ENCODE measurements around the gene CFAP61.

Gene CFAP61

GRCh38 chr20:20225325-20226043 is 173.2 kb downstream of the CFAP61 start:
- Histone ChIP-seq H3K4me3 (ENCODE audit: insufficient read depth in 1 of 2, low read depth in 1 of 2, low read length in 2 of 2) (no peak overlapping the region), H3K14ac (ENCODE audit: low read length in 2 of 2) (no peak overlapping the region), H2BK120ac (ENCODE audit: low read depth, low read length) (no peak overlapping the region), H4K8ac (ENCODE audit: low read length) (no peak overlapping the region), H3K9me3 (ENCODE audit: control insufficient read depth, low read length) (peaks cover 26% of the 10 kb centered on the region), H3K9ac (ENCODE audit: low read length) (no peak overlapping the region), H2BK12ac (ENCODE audit: low read length in 2 of 2) (no peak overlapping the region), H3K4ac (ENCODE audit: low read depth in 1 of 2, low read length in 2 of 2) (no peak overlapping the region), H4K91ac (ENCODE audit: low read length) (no peak overlapping the region), H2BK5ac (ENCODE audit: low read depth, low read length, poor library complexity, severe bottlenecking) (no peak overlapping the region), H3K27me3 (ENCODE audit: control insufficient read depth in 1 of 2, insufficient read depth in 1 of 2, low read length in 2 of 2) (peaks cover 0 to 13% of the 10 kb centered on the region in 2 experiments), H3K23ac (ENCODE audit: low read length in 2 of 2) (no peak overlapping the region), H3K18ac (ENCODE audit: low read depth in 1 of 2, low read length in 2 of 2) (no peak overlapping the region), H2AFZ (ENCODE audit: low read depth, low read length) (no peak overlapping the region), H3K79me1 (replicated peaks; ENCODE audit: low read length, poor library complexity, severe bottlenecking) (no peaks in the 10 kb centered on the region), H3K4me2 (ENCODE audit: low read length, poor library complexity, severe bottlenecking) (no peak overlapping the region), H2AK5ac (ENCODE audit: low read length, severe bottlenecking) (no peak overlapping the region), H2BK15ac (ENCODE audit: low read depth, poor library complexity, severe bottlenecking) (no peak overlapping the region), H3K27ac (ENCODE audit: low read length, poor library complexity, severe bottlenecking) (no peak overlapping the region), H3K36me3 (ENCODE audit: control insufficient read depth in 1 of 2, insufficient read depth in 2 of 2, low read depth in 1 of 2, low read length in 2 of 2) (no peaks in the 10 kb centered on the region), H3K4me1 (ENCODE audit: control insufficient read depth, insufficient read depth, low read depth, low read length) (no peaks in the 10 kb centered on the region)
- WGBS, result 86% methylated on average over 4 of the region's 6 CpGs
- DNase-seq, result no peak

- Histone ChIP-seq H3K9me3 (ENCODE audit: control insufficient read depth, low read length) (peaks cover 26% of the 10 kb centered on the region), H4K8ac (ENCODE audit: low read length) (no peak overlapping the region), H3K79me1 (replicated peaks; ENCODE audit: low read length, poor library complexity, severe bottlenecking) (no peaks in the 10 kb centered on the region), H2AFZ (ENCODE audit: low read depth, low read length) (no peak overlapping the region), H2BK5ac (ENCODE audit: low read depth, low read length, poor library complexity, severe bottlenecking) (no peak overlapping the region), H3K4me2 (ENCODE audit: low read length, poor library complexity, severe bottlenecking) (no peak overlapping the region), H3K18ac (ENCODE audit: low read depth in 1 of 2, low read length in 2 of 2) (no peak overlapping the region), H3K4ac (ENCODE audit: low read depth in 1 of 2, low read length in 2 of 2) (no peak overlapping the region), H3K4me1 (ENCODE audit: control insufficient read depth, insufficient read depth, low read depth, low read length) (no peaks in the 10 kb centered on the region), H2AK5ac (ENCODE audit: low read length, severe bottlenecking) (no peak overlapping the region), H3K4me3 (ENCODE audit: insufficient read depth in 1 of 2, low read depth in 1 of 2, low read length in 2 of 2) (no peak overlapping the region), H2BK120ac (ENCODE audit: low read depth, low read length) (no peak overlapping the region), H3K27me3 (ENCODE audit: control insufficient read depth in 1 of 2, insufficient read depth in 1 of 2, low read length in 2 of 2) (peaks cover 0 to 6% of the 10 kb centered on the region in 2 experiments), H3K23ac (ENCODE audit: low read length in 2 of 2) (no peak overlapping the region), H3K9ac (ENCODE audit: low read length) (no peak overlapping the region), H4K91ac (ENCODE audit: low read length) (no peak overlapping the region), H3K27ac (ENCODE audit: low read length, poor library complexity, severe bottlenecking) (no peak overlapping the region), H2BK15ac (ENCODE audit: low read depth, poor library complexity, severe bottlenecking) (no peak overlapping the region), H3K14ac (ENCODE audit: low read length in 2 of 2) (no peak overlapping the region), H2BK12ac (ENCODE audit: low read length in 2 of 2) (no peak overlapping the region), H3K36me3 (ENCODE audit: control insufficient read depth in 1 of 2, insufficient read depth in 2 of 2, low read depth in 1 of 2, low read length in 2 of 2) (no peaks in the 10 kb centered on the region)
- WGBS, result 73% methylated on average over 6 of the region's 6 CpGs
- no peak for DNase-seq
These were observed 174.2 kb downstream of the CFAP61 start for GRCh38 chr20:20226554-20226953.

- H2AFZ ChIP-seq (ENCODE audit: low read depth, low read length), result no peak overlapping the region
- peaks cover 0 to 6% of the 10 kb centered on the region in 2 experiments for H3K27me3 ChIP-seq (ENCODE audit: control insufficient read depth in 1 of 2, insufficient read depth in 1 of 2, low read length in 2 of 2)
- H3K9ac ChIP-seq (ENCODE audit: low read length), result no peak overlapping the region
- no peak overlapping the region for H4K91ac ChIP-seq (ENCODE audit: low read length)
- H3K4ac ChIP-seq (ENCODE audit: low read depth in 1 of 2, low read length in 2 of 2), result no peak overlapping the region
- H2BK12ac ChIP-seq (ENCODE audit: low read length in 2 of 2), result no peak overlapping the region
- no peak overlapping the region for H3K23ac ChIP-seq (ENCODE audit: low read length in 2 of 2)
- peaks cover 26% of the 10 kb centered on the region for H3K9me3 ChIP-seq (ENCODE audit: control insufficient read depth, low read length)
- H3K4me1 ChIP-seq (ENCODE audit: control insufficient read depth, insufficient read depth, low read depth, low read length), result no peaks in the 10 kb centered on the region
- H2BK120ac ChIP-seq (ENCODE audit: low read depth, low read length), result no peak overlapping the region
- no peak overlapping the region for H3K4me2 ChIP-seq (ENCODE audit: low read length, poor library complexity, severe bottlenecking)
- no peak overlapping the region for H3K27ac ChIP-seq (ENCODE audit: low read length, poor library complexity, severe bottlenecking)
- H2AK5ac ChIP-seq (ENCODE audit: low read length, severe bottlenecking), result no peak overlapping the region
- H3K14ac ChIP-seq (ENCODE audit: low read length in 2 of 2), result no peak overlapping the region
- H2BK15ac ChIP-seq (ENCODE audit: low read depth, poor library complexity, severe bottlenecking), result no peak overlapping the region
- no peak for DNase-seq
- H3K4me3 ChIP-seq (ENCODE audit: insufficient read depth in 1 of 2, low read depth in 1 of 2, low read length in 2 of 2), result no peak overlapping the region
- H3K36me3 ChIP-seq (ENCODE audit: control insufficient read depth in 1 of 2, insufficient read depth in 2 of 2, low read depth in 1 of 2, low read length in 2 of 2), result no peaks in the 10 kb centered on the region
- H3K18ac ChIP-seq (ENCODE audit: low read depth in 1 of 2, low read length in 2 of 2), result no peak overlapping the region
- no peak overlapping the region for H4K8ac ChIP-seq (ENCODE audit: low read length)
- no peak overlapping the region for H2BK5ac ChIP-seq (ENCODE audit: low read depth, low read length, poor library complexity, severe bottlenecking)
- 82% methylated on average over 2 of the region's 2 CpGs for WGBS
- no peaks in the 10 kb centered on the region for H3K79me1 ChIP-seq (replicated peaks; ENCODE audit: low read length, poor library complexity, severe bottlenecking)
These were observed 174.8 kb downstream of the CFAP61 start for GRCh38 chr20:20227013-20227571.

GRCh38 chr20:20228351-20228750 is 176.0 kb downstream of the CFAP61 start:
- H3K9me3 ChIP-seq (ENCODE audit: control insufficient read depth, low read length), result peaks cover 26% of the 10 kb centered on the region
- H3K4me1 ChIP-seq (ENCODE audit: control insufficient read depth, insufficient read depth, low read depth, low read length), result peaks cover 2% of the 10 kb centered on the region
- no peak overlapping the region for H4K91ac ChIP-seq (ENCODE audit: low read length)
- no peak overlapping the region for H2BK5ac ChIP-seq (ENCODE audit: low read depth, low read length, poor library complexity, severe bottlenecking)
- H3K9ac ChIP-seq (ENCODE audit: low read length), result no peak overlapping the region
- no peak overlapping the region for H2BK15ac ChIP-seq (ENCODE audit: low read depth, poor library complexity, severe bottlenecking)
- no peak overlapping the region for H3K14ac ChIP-seq (ENCODE audit: low read length in 2 of 2)
- H3K4ac ChIP-seq (ENCODE audit: low read depth in 1 of 2, low read length in 2 of 2), result no peak overlapping the region
- H3K4me2 ChIP-seq (ENCODE audit: low read length, poor library complexity, severe bottlenecking), result no peak overlapping the region
- no peaks in the 10 kb centered on the region for H3K79me1 ChIP-seq (replicated peaks; ENCODE audit: low read length, poor library complexity, severe bottlenecking)
- no peak overlapping the region for H3K18ac ChIP-seq (ENCODE audit: low read depth in 1 of 2, low read length in 2 of 2)
- no peak overlapping the region for H2AFZ ChIP-seq (ENCODE audit: low read depth, low read length)
- H2BK12ac ChIP-seq (ENCODE audit: low read length in 2 of 2), result no peak overlapping the region
- no peak for DNase-seq
- H2AK5ac ChIP-seq (ENCODE audit: low read length, severe bottlenecking), result no peak overlapping the region
- H3K36me3 ChIP-seq (ENCODE audit: control insufficient read depth in 1 of 2, insufficient read depth in 2 of 2, low read depth in 1 of 2, low read length in 2 of 2), result no peaks in the 10 kb centered on the region
- H2BK120ac ChIP-seq (ENCODE audit: low read depth, low read length), result no peak overlapping the region
- H3K23ac ChIP-seq (ENCODE audit: low read length in 2 of 2), result no peak overlapping the region
- no peak overlapping the region for H3K4me3 ChIP-seq (ENCODE audit: insufficient read depth in 1 of 2, low read depth in 1 of 2, low read length in 2 of 2)
- peaks cover 0 to 16% of the 10 kb centered on the region in 2 experiments for H3K27me3 ChIP-seq (ENCODE audit: control insufficient read depth in 1 of 2, insufficient read depth in 1 of 2, low read length in 2 of 2)
- no peak overlapping the region for H4K8ac ChIP-seq (ENCODE audit: low read length)
- no peak overlapping the region for H3K27ac ChIP-seq (ENCODE audit: low read length, poor library complexity, severe bottlenecking)
